ENCODE data around the gene UNC5A. TPM values are rescaled to one million over a fixed set of nuclear protein-coding genes. Genes with fewer than 3 reads are reported as not detected.

UNC5A gene
- total and polyA plus RNA-seq, 2 of the 8 experiments (the other 6 are each of a cell fraction or from before 2014, with no cell fraction given): 4.0 to 7.6 TPM

- Histone ChIP-seq H3K9me3 (ENCODE audit: insufficient read depth in 2 of 2, low read depth in 1 of 2, low read length in 1 of 2) (no peaks in the 10 kb centered on the region), H4K8ac (ENCODE audit: extremely low read depth, insufficient read depth, low read length) (no peak overlapping the region), H3K27me3 (replicated peaks in 1 of 4; ENCODE audit: control insufficient read depth in 3 of 4, extremely low read depth in 1 of 4, insufficient read depth in 3 of 4, low read length in 3 of 4) (peaks cover 0 to 2% (median 0%) of the 10 kb centered on the region in 4 experiments; a peak in 1 of 7 replicates), H3K9ac (replicated peaks in 1 of 4; ENCODE audit: extremely low read depth in 1 of 4, low read depth in 3 of 4, low read length in 3 of 4) (no peak overlapping the region; a peak in 1 of 7 replicates), H3K23me2 (ENCODE audit: low read depth, low read length) (peaks cover 7% of the 10 kb centered on the region), H3K4ac (replicated peaks; ENCODE audit: insufficient read length, low read depth, low read length) (no peak overlapping the region), H3K23ac (ENCODE audit: insufficient read length) (no peak overlapping the region), H2BK5ac (ENCODE audit: low read depth, low read length) (no peak overlapping the region), H2AFZ (ENCODE audit: low read length) (no peak overlapping the region), H2AK5ac (ENCODE audit: low read depth, low read length) (no peak overlapping the region), H3K14ac (ENCODE audit: insufficient read length) (no peak overlapping the region), H3K4me1 (replicated peaks in 1 of 4; ENCODE audit: control insufficient read depth in 3 of 4, insufficient read depth in 4 of 4, low read length in 3 of 4) (peaks cover 0 to 9% (median 7%) of the 10 kb centered on the region in 4 experiments; a peak in 4 of 7 replicates), H3K4me3 (ENCODE audit: extremely low read depth in 1 of 4, insufficient read depth in 2 of 4, low read depth in 3 of 4, low read length in 4 of 4) (no peak overlapping the region), H3K79me2 (ENCODE audit: control insufficient read depth in 1 of 2, insufficient read depth in 2 of 2, low read length in 2 of 2) (no peaks in the 10 kb centered on the region), H4K5ac (ENCODE audit: insufficient read length, low read depth, low read length) (no peak overlapping the region), H2BK15ac (ENCODE audit: low read length) (no peak overlapping the region), H2BK20ac (ENCODE audit: low read length) (no peak overlapping the region), H3K36me3 (ENCODE audit: control insufficient read depth in 2 of 4, insufficient read depth in 4 of 4, low read length in 3 of 4) (no peaks in the 10 kb centered on the region), H3K4me2 (ENCODE audit: insufficient read depth in 1 of 2, low read depth in 2 of 2, low read length in 2 of 2) (no peak overlapping the region), H3K27ac (ENCODE audit: low read depth, low read length) (no peak overlapping the region), H3K79me1 (ENCODE audit: low read depth, low read length) (peaks cover 3% of the 10 kb centered on the region; the same call in 1 of the 2 replicates), H3K18ac (ENCODE audit: extremely low read depth, low read length) (no peak overlapping the region; the same call in 1 of the 2 replicates), H4K91ac (replicated peaks; ENCODE audit: insufficient read length, low read length) (no peak overlapping the region), H4K20me1 (replicated peaks in 1 of 2; ENCODE audit: control insufficient read depth in 1 of 2, insufficient read depth in 2 of 2, low read length in 2 of 2) (peaks cover 0 to 7% of the 10 kb centered on the region in 2 experiments), H2BK12ac (ENCODE audit: low read depth, low read length) (0 out of 2 replicates have a peak overlapping the region, but pooled peaks have one; percentile 50), H2BK120ac (replicated peaks; ENCODE audit: low read depth, low read length) (no peak overlapping the region), H3K56ac (replicated peaks; ENCODE audit: insufficient read length, low read depth, low read length) (no peak overlapping the region)
- CTCF ChIA-PET (ENCODE audit: partially characterized antibody): interaction anchor here (1.3 to 1.5 kb wide), 3 partner anchors 12 to 136 kb away, joined by 3 to 8 read pairs (median 3); no protein-coding TSS in a partner anchor
- TF ChIP-seq RFX5 (IDR thresholded peaks at IDR 0.05; ENCODE audit: borderline replicate concordance, low read depth, low read length): no peak
- no peak for TF ChIP-seq RNF2 (IDR thresholded peaks at IDR 0.05; ENCODE audit: borderline replicate concordance, low read depth, low read length, missing control alignments, poor library complexity, severe bottlenecking)
- TF ChIP-seq EGR1 (IDR thresholded peaks at IDR 0.05; ENCODE audit: borderline replicate concordance, low read depth, low read length): no peak
- 82% methylated on average over 9 of the region's 9 CpGs; no CpG with 5 or more reads in 1 of the 2 experiments for WGBS, 2 experiments (ENCODE audit: extremely low coverage in 1 of 2, insufficient coverage in 1 of 2, insufficient read length in 1 of 2, insufficient replicate concordance in 2 of 2, low coverage in 1 of 2, low lambda C conversion rate in 2 of 2, missing lambda C conversion rate in 1 of 2)
- no peak for DNase-seq (ENCODE audit: low read depth in 1 of 2, low spot score in 2 of 2)
- no peak for FAIRE-seq
- POLR2A ChIA-PET (ENCODE audit: partially characterized antibody): no interaction called here
Observed at GRCh38 chr5:176796411-176796810, 13.9 kb upstream of the UNC5A start.

Measured in H1 (cell line).